Medulla oblongata (tissue), 1 donor: ENCODE results near the gene BACE1-AS.
"Not testable (repeated sequence)": the region's sequence is repeated elsewhere in the genome, so short reads cannot be mapped to it uniquely, and the experiment has no call there.

ENCODE experiments used
- DNase-seq: peaks from one replicate; pipeline ENCODE4 v3.0.0-alpha.2; 2015; ENCODE audit errors: extremely low spot score

The BACE1-AS gene

GRCh38 chr11:117290809-117291396 lies at the start of gene BACE1-AS:
BACE1-AS (plus strand) TSS chr11:117291346.
- DNase-seq: no peak

DNA sequence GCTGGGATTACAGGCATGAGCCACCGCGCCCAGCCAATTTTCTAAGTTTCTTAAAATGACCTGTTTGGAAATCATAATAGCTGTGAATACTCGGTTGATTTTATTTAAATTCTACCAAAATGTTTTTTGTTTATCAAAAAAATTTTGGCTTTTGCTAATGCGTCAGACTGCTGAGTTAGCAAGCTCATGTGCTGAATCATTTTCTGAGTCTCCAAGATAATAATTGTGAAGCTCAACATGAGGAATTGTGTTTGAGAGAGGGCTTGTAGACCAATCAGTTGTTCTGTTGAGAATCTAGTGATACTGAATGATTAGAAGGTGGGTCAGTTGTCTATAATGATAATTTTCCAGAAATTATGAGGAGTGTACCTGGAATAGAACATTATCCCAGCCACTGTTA lies 42.8 kb upstream of the BACE1-AS start:
- no peak for DNase-seq

DNA sequence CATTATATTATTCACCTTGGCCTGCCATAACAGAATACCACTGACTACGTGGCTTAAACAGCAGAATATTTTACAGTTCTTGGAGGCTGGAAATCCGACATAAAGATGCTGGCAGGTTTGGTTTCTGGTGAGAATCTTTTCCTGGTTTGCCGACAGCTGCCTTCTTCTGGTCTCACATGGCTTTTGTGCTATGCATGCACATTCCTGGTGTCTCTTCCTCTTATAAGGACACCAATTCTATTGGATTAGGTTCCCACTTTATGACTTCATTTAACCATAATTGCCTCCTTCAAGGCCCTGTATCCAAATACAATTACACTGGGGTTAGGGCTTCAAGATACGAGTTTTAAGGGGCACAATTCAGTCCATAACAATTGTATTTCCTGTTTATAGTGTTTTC lies 41.6 kb upstream of the BACE1-AS start:
- no peak for DNase-seq

DNA sequence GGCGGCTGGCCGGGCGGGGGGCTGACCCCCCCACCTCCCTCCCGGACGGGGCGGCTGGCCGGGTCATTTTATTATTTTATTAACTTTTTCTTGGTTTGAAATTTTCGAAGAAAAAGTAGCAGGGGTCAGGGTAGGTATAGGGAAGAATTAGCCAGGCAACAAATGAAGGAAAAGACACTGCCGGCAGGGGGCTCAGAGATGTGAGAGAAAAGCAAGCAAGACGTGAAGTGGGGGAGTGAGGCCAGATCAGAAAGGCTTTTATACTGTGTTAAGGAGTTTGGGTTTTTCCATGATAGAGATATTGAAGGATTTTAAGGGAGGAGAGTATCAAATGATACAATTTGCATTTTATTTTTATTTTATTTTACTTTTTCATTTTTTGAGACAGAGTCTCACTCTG lies 39.6 kb upstream of the BACE1-AS start:
- no peak for DNase-seq

GRCh38 chr11:117255966-117256365 lies 35.2 kb upstream of the BACE1-AS start:
- no peak for DNase-seq

GRCh38 chr11:117256573-117256972 lies 34.6 kb upstream of the BACE1-AS start:
- no peak for DNase-seq

- no peak for DNase-seq
These were observed 32.6 kb upstream of the BACE1-AS start for GRCh38 chr11:117258576-117258975.

DNA sequence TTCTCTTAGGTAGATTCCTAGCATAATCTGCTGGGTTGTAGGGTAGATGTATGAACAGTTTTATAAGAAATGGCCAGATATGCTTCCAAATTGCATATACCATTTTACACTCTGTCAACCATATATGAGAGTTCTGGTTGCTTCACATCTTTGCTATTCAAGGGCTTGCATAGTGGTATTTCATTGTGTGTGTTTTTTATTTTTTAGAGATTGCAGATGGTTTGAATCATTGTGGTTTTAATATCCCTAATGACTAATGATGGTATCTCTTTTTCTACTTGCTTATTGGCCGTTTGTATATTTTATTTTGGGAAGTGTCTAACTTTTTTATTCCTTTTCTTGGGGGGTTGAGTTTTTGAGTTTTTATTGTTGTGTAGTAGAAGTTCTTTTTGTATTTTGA lies 31.7 kb upstream of the BACE1-AS start:
- DNase-seq: no peak

- not testable (repeated sequence) for DNase-seq
These were observed 26.4 kb upstream of the BACE1-AS start for GRCh38 chr11:117264624-117265323.

DNA sequence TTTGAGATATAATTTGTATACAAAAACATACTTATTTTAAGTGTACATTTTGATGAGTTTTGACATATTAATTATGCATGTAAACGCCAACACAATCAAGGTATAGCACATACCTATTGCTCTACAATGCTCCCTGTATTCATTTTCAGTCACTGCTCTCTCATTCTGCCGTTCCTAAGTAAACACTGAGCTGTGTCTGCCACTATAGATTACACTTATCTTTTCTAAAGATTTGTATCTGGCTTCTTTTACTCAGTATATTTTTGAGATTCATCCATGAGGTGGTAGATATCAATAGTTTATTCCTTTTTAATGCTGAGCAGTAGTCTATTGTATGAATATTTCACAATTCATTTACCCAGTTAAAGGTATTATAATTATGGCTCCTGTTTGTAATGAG lies 25.4 kb upstream of the BACE1-AS start:
- no peak for DNase-seq

- DNase-seq: no peak
These were observed 21.3 kb upstream of the BACE1-AS start for GRCh38 chr11:117269856-117270255.

- DNase-seq: no peak
These were observed 19.9 kb upstream of the BACE1-AS start for GRCh38 chr11:117271208-117271607.

DNA sequence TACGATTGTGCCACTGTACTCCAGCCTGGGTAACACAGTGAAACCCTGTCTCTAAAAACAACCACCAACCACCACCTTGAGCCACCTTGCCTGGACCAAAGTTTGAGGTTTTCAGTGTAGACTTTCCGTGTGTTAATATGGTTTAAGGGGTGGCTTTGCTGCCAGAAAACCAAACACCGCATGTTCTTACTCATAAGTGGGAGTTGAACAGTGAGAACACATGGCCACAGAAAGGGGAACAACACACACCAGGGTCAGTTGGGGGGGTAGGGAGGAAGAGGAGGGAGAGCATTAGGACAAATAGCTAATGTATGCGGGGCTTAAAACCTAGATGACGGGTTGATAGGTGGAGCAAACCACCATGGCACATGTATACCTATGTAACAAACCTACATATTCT lies 19.0 kb upstream of the BACE1-AS start:
- DNase-seq: not testable (repeated sequence)

DNA sequence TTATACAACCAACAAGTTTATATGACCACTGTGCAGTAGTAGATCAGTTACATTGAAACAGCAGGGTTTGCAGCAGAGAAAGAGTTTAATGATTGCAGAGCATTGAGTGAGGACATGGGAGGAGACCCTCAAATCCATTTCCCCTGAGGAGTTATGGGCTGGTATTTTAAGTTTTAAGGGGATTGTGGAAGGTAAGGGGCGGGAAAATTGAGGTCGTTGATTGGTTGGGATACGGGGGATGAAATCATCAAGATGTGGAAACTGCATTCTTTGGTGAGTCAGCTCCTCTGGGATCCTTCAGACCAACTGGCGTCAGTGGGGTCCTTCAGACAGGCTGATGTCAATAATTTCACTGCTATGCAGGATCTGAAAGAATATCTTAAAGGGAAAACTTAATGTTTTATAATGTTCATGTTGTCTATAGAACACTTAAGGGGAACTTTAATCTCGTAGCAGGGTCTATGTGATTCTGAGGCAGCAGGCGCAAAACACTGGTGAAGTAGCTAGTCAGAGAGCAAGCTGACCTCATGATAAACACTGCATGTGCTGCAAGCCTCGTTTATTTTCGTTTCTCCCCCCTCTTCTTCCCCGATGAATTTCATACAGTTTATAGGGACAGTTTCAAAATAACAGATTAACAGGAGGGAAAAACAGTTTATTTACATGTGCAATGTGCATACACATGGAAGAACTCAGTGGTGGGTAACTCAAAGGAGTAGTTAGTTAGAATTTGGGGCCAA lies 17.4 kb upstream of the BACE1-AS start:
- DNase-seq: no peak

- no peak for DNase-seq
These were observed 12.8 kb upstream of the BACE1-AS start for GRCh38 chr11:117278347-117278746.

- DNase-seq: no peak
These were observed 11.3 kb upstream of the BACE1-AS start for GRCh38 chr11:117279711-117280376.

- DNase-seq: no peak
These were observed 10.0 kb upstream of the BACE1-AS start for GRCh38 chr11:117281159-117281558.

GRCh38 chr11:117281869-117282268 lies 9.3 kb upstream of the BACE1-AS start:
- no peak for DNase-seq

- no peak for DNase-seq
These were observed 8.2 kb upstream of the BACE1-AS start for GRCh38 chr11:117282956-117283355.

DNA sequence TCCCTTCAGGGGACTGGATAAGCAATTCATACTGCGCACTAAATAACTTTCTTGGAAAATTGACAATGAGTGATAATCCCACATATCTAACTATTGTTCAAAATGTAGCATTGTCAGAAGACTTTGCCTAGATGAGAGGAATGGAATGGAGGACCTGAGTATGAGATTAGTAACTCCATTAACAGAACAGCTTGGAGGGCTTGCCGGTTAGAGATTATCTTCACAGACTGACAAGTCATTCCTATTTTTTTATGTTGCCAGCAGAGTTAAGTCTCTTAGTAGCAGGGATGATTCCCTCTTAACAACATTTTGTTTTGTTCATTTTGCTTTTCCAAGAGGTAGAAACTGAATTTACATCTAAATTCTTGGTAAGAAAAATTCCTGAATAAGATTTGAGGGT lies 7.1 kb upstream of the BACE1-AS start:
- no peak for DNase-seq

DNA sequence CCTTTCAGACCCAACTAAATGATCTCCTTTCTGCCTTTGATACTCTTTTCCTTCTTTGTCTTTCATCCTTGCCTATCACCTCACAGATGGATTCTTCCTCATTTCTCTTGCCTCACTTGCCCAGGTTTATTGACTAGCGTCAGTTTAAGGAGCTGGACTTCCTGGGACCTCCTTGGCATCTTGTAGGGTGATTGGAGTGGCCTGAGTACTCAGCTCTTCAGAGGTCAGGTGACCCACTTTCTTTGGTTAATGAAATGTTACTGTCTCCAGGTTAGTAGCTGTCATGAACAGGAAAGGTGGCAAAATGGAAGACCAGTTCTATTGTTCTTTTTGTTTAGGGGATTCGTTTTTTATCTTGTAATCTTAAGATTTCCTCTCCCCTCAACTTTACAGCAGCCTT lies 4.6 kb upstream of the BACE1-AS start:
- no peak for DNase-seq

GRCh38 chr11:117287668-117288067 lies 3.5 kb upstream of the BACE1-AS start:
- DNase-seq: no peak
